Immature natural killer cell (primary cell): ENCODE data around the gene ADAT2. TPM values are rescaled to one million over a fixed set of nuclear protein-coding genes. Genes with fewer than 3 reads are reported as not detected.

Experiments
- DNase-seq, 3 donors: peaks; one replicate each; pipeline ENCODE4 v3.0.0; 2022; ENCODE audit warnings: mixed read lengths in 1 of 3
- H3K27ac Mint-ChIP-seq, 6 donors: one replicate each; pipeline ENCODE4 v1.8.0; 2020; ENCODE audit warnings: mixed read lengths in 6 of 6, mild to moderate bottlenecking in 5 of 6, inconsistent platforms in 4 of 6, moderate library complexity in 3 of 6
- H3K27me3 Mint-ChIP-seq, 3 donors: one replicate each; pipeline ENCODE4 v1.8.0; 2020 to 2021; ENCODE audit warnings: low read depth in 3 of 3, mild to moderate bottlenecking in 3 of 3, mixed read lengths in 3 of 3, moderate library complexity in 3 of 3, inconsistent platforms in 1 of 3
- H3K36me3 Mint-ChIP-seq, 3 donors: one replicate each; pipeline ENCODE4 v1.8.0; 2020; ENCODE audit warnings: mixed read lengths in 3 of 3, inconsistent platforms in 2 of 3, mild to moderate bottlenecking in 2 of 3
- H3K4me1 Mint-ChIP-seq, 2 donors: one replicate each; pipeline ENCODE4 v1.8.0; 2020; ENCODE audit warnings: inconsistent platforms in 2 of 2, mild to moderate bottlenecking in 2 of 2, mixed read lengths in 2 of 2, moderate library complexity in 1 of 2
- H3K4me3 Mint-ChIP-seq, 5 donors: one replicate each; pipeline ENCODE4 v1.8.0; 2020; ENCODE audit warnings: mild to moderate bottlenecking in 5 of 5, mixed read lengths in 5 of 5, inconsistent platforms in 3 of 5, moderate library complexity in 3 of 5
- H3K9me3 Mint-ChIP-seq, 6 donors: one replicate each; pipeline ENCODE4 v1.8.0; 2020; ENCODE audit warnings: mild to moderate bottlenecking in 6 of 6, mixed read lengths in 6 of 6, inconsistent platforms in 4 of 6, moderate library complexity in 3 of 6
- polyA plus RNA-seq, 3 donors: library from polyadenylated mRNA; unstranded; fragments of 300-500 nt; fragmentation: Illumina TruSeq; gene quantifications; one replicate each; pipeline ENCODE4 v1.2.3, GENCODE V29; 2021

Gene ADAT2
- polyA plus RNA-seq, 3 donors from 2014 or later: 0.66 to 1.2 TPM; not detected in 1

DNA sequence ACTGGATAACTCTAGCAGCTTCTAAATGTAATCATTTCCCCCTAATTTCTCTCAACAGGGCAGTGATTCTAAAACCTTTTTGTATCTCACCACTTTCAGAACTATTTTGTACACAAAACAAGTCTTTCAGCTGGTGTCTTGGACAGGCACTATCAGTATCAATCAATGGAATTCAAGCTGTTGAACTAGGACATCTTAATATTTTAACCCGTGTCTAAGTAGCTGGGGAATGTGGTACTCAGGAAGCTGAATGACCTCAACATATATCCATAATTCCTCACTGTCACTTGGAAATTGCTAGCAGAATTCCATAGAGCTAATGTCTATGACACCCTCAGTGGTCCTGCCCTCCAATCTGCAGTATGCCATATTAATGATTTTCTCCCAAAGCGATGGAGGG, 24.5 kb downstream of the ADAT2 start:
- no peak for DNase-seq
- H3K4me1 Mint-ChIP-seq: no peaks in the 10 kb centered on the region
- no peak overlapping the region for H3K4me3 Mint-ChIP-seq
- no peaks in the 10 kb centered on the region for H3K9me3 Mint-ChIP-seq
- peaks cover 0 to 8% (median 3%) of the 10 kb centered on the region in 3 donors for H3K36me3 Mint-ChIP-seq
- H3K27ac Mint-ChIP-seq: no peak overlapping the region
- no peaks in the 10 kb centered on the region for H3K27me3 Mint-ChIP-seq

- Mint-ChIP-seq H3K27ac (no peak overlapping the region), H3K4me1 (no peaks in the 10 kb centered on the region), H3K4me3 (no peak overlapping the region), H3K36me3 (peaks cover 0 to 6% (median 0%) of the 10 kb centered on the region in 3 donors), H3K9me3 (no peaks in the 10 kb centered on the region), H3K27me3 (no peaks in the 10 kb centered on the region)
- DNase-seq: no peak
Measured at GRCh38 chr6:143419526-143419925, 31.0 kb downstream of the ADAT2 start.

GRCh38 chr6:143414769-143415168, 35.7 kb downstream of the ADAT2 start:
- DNase-seq: no peak
- Mint-ChIP-seq H3K4me3 (no peak overlapping the region), H3K36me3 (peaks cover 0 to 3% (median 0%) of the 10 kb centered on the region in 3 donors), H3K27me3 (peaks cover 0 to 4% (median 4%) of the 10 kb centered on the region in 3 donors), H3K27ac (no peak overlapping the region), H3K9me3 (no peaks in the 10 kb centered on the region), H3K4me1 (no peaks in the 10 kb centered on the region)

DNA sequence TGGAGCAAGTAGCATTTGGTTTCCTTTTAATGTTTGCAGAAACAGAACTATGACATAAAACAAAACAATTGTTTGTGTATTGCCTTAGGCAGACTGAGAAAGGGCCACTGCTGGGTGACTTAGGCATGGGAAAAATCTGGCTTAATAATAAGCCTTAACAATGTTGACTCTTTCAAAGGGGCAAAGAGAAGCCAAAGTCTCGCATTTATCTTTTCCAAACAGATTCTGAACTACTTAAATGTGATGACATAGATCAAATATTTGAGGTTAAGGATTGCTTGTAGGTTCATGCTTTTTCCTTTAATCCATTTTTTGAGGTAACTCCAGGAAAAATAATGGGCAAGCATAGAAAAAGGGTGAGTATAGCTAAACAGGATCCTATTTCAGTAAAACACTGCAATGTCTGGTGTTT, 39.6 kb downstream of the ADAT2 start:
- H3K27ac Mint-ChIP-seq: no peak overlapping the region
- peaks cover 0 to 5% (median 0%) of the 10 kb centered on the region in 3 donors for H3K36me3 Mint-ChIP-seq
- H3K4me3 Mint-ChIP-seq: no peak overlapping the region
- H3K9me3 Mint-ChIP-seq: no peaks in the 10 kb centered on the region
- peaks cover 2 to 6% (median 4%) of the 10 kb centered on the region in 3 donors for H3K27me3 Mint-ChIP-seq
- no peaks in the 10 kb centered on the region for H3K4me1 Mint-ChIP-seq
- DNase-seq: no peak

DNA sequence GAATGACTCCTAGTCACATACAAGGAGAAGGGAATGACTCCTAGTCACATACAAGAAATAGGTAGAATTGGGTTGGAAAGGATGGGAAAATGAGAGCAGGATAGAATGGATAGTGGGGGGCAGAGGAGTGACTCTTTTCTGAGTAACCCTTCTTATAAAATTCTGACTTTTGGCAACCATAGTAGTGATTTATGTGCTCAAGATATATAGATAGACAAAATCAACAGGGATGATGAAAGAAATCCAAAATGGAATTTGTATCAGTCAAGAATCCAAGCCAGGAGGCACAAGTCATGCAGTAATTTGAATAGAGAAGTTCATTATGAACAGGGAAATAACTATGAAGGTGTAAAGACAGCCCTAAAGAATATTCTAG, 41.7 kb downstream of the ADAT2 start:
- no peak for DNase-seq
- Mint-ChIP-seq H3K36me3 (peaks cover 0 to 5% (median 0%) of the 10 kb centered on the region in 3 donors), H3K4me3 (no peak overlapping the region), H3K9me3 (no peaks in the 10 kb centered on the region), H3K27me3 (peaks cover 2 to 6% (median 4%) of the 10 kb centered on the region in 3 donors), H3K27ac (no peak overlapping the region), H3K4me1 (no peaks in the 10 kb centered on the region)

DNA sequence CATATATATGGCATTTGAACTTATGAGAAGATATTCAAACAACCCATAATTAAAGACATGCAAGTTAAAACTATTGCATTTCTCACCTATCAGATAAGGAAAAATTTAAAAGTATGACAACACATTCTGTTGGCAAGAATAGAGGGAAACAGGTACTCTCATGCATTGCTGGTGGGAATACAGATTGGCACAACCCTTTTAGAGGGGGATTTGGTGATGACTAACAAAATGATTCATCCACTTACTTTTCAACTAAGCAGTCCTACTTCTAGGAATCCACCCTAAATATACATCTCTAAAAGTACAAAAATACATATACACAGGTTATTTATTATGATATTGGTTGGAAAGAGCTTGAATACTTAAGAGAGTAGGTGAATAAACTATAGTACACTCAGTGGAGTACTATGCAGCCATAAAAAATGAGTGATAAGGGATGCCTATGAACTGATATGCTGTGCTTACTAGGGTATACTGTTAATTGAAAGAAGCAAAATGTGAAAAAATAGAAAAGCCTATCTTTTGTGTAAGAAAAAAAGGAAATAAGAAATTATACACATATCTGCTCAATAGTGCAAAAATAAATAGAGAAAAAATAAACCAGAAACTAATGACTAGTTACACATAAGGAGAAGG, 42.2 kb downstream of the ADAT2 start:
- H3K4me3 Mint-ChIP-seq: no peak overlapping the region
- no peaks in the 10 kb centered on the region for H3K9me3 Mint-ChIP-seq
- peaks cover 0 to 5% (median 0%) of the 10 kb centered on the region in 3 donors for H3K36me3 Mint-ChIP-seq
- peaks cover 2 to 6% (median 4%) of the 10 kb centered on the region in 3 donors for H3K27me3 Mint-ChIP-seq
- no peaks in the 10 kb centered on the region for H3K4me1 Mint-ChIP-seq
- DNase-seq: no peak
- no peak overlapping the region for H3K27ac Mint-ChIP-seq

DNA sequence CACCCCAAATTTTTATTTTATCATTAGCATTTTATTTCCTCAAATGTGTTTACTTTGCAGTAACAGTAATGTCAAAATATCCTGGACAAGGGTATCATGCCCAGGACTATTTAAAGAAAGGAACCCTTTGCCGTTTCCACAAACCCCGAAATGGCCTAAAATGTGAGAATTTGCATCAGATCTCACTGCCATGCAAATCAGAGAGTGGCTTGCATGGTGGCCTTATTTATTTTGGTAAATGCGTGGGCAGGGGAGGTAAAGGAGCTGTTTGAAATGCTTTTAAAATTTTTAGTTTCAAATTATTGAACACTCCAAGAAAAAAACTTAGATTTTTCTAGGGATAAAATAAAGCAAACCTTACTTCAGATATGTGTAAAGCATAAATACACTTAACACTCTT, 43.8 kb downstream of the ADAT2 start:
- no peak overlapping the region for H3K27ac Mint-ChIP-seq

DNA sequence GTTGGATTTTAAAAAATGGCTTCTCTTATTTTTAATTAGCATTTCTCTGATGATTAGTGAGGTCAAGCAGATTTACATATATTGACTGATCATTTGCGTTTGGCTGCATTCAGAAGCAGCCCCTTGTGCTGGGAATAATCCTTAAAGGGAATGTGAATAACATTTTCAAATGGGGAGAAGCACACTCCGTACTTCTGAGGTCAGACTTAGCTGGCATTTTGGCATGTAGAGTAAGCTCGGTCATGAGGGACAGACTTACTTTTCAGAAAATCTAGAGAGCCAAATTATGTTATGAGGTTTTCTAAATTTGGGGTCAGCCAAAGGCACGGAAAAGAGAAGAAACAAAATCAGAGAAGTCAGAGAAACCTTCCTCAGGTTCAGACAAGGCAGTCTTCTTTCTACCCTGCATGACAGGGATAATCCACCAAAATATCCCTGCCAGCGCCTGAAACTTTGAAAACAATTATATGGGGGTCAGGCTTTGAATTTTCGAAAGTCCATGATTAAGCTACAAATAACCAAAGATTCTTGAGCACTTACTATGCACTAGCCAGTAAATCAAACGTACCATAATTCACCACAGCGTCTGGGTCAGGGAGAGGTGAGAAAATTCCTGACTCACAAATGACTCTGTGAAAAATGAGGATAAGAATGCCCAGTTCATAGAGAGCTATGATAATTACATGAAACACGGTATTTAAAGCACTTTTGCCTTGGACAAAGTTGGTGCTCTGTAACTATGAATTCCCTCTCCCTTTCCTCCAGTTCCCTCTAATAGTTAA, 44.9 kb downstream of the ADAT2 start:
- DNase-seq: no peak
- Mint-ChIP-seq H3K27ac (no peak overlapping the region), H3K36me3 (peaks cover 0 to 5% (median 0%) of the 10 kb centered on the region in 3 donors), H3K4me1 (peaks cover 7 to 13% of the 10 kb centered on the region in 2 donors), H3K9me3 (no peaks in the 10 kb centered on the region), H3K27me3 (peaks cover 0 to 2% (median 2%) of the 10 kb centered on the region in 3 donors), H3K4me3 (no peak overlapping the region)

More for the DNA sequence above, 43.8 kb downstream of the ADAT2 start:
- Mint-ChIP-seq H3K27me3 (peaks cover 0 to 3% (median 2%) of the 10 kb centered on the region in 3 donors), H3K4me3 (no peak overlapping the region), H3K4me1 (peaks cover 0 to 2% of the 10 kb centered on the region in 2 donors), H3K9me3 (no peaks in the 10 kb centered on the region), H3K36me3 (peaks cover 0 to 5% (median 0%) of the 10 kb centered on the region in 3 donors)
- no peak for DNase-seq

DNA sequence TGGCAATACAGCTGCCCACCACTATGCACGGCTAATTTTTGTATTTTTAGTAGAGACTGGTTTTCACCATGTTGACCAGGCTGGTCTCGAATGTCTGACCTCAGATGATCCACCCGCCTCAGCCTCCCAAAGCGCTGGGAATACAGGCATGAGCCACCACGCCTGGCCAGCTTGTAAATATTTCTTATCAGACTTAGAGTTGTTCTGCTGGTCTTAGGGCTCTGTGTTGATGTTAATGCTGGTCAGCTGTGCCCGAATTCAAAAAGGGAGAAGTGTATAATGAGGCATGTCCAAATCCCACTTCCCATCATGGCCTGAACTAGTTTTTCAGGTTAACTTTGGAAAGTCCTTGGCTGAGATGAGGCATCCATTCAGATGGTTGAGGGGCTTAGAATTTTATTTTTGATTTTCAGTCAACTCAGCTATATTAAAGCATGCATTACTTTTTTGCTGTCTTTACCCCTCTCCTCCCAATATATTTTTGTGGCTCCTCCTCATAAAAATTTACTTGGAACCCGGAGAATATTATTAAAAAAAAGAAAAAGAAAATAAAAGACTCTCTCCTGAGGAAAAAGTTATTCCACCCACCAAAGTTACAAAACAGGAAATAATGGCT, 47.7 kb downstream of the ADAT2 start:
- H3K4me1 Mint-ChIP-seq: peaks cover 26 to 40% of the 10 kb centered on the region in 2 donors
- no peak overlapping the region for H3K4me3 Mint-ChIP-seq
- H3K36me3 Mint-ChIP-seq: no peaks in the 10 kb centered on the region
- DNase-seq: no peak
- H3K9me3 Mint-ChIP-seq: no peaks in the 10 kb centered on the region
- H3K27ac Mint-ChIP-seq: no peak overlapping the region
- H3K27me3 Mint-ChIP-seq: peaks cover 0 to 2% (median 0%) of the 10 kb centered on the region in 3 donors

DNA sequence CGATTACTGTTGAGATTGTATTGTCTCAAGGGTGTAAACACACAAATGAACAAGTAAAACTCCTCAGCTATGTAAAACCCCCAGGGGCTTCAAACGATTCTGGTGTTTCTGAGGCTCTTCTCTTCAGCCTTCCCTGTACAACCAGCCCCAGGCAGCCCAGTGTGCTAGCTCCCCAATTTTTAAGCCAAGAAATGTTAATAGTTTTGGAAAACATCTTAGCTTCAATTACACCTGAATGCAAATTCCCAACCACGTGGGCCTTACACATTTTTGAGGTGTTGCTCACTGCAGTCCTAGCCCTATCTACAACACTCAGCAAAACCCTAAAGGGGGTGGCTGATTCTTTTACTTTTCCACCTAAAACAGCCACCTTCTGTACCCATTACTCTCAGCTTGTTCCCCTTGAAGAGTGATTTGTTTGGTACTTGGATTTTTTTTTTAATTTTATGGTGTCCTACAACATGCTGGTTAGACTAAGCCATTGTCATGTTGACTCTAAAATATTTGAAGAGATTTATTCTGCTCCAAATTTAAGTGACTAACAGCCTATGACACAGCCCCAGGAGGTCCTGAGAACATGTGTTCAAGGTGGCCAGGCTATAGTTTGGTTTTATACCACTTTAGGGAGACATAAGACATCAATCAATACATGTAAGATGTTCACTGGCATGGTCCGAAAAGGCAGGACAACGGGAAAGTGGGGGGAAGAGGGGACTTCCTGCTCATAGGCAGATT, 48.7 kb downstream of the ADAT2 start:
- Mint-ChIP-seq H3K9me3 (no peaks in the 10 kb centered on the region), H3K4me1 (peaks cover 36 to 50% of the 10 kb centered on the region in 2 donors), H3K27ac (no peak overlapping the region), H3K4me3 (no peak overlapping the region), H3K36me3 (no peaks in the 10 kb centered on the region), H3K27me3 (peaks cover 0 to 6% (median 4%) of the 10 kb centered on the region in 3 donors)
- DNase-seq: no peak

- H3K27me3 Mint-ChIP-seq: peaks cover 0 to 4% (median 4%) of the 10 kb centered on the region in 3 donors
- peaks cover 43 to 57% of the 10 kb centered on the region in 2 donors for H3K4me1 Mint-ChIP-seq
- no peaks in the 10 kb centered on the region for H3K9me3 Mint-ChIP-seq
- DNase-seq: no peak
- H3K36me3 Mint-ChIP-seq: no peaks in the 10 kb centered on the region
- H3K4me3 Mint-ChIP-seq: no peak overlapping the region
- peak overlapping the region in 2 of 6 donors; percentile 45 to 54 for H3K27ac Mint-ChIP-seq
Measured at GRCh38 chr6:143401068-143401446, 49.4 kb downstream of the ADAT2 start.

- Mint-ChIP-seq H3K4me1 (peaks cover 47 to 63% of the 10 kb centered on the region in 2 donors), H3K36me3 (no peaks in the 10 kb centered on the region), H3K9me3 (no peaks in the 10 kb centered on the region), H3K27ac (peak overlapping the region; percentile 45 to 67 (median 64)), H3K4me3 (peak overlapping the region in 2 of 5 donors; percentile 23 to 48), H3K27me3 (peaks cover 0 to 4% (median 4%) of the 10 kb centered on the region in 3 donors)
- DNase-seq: peak; percentile 10 to 26 (median 11)
Measured at GRCh38 chr6:143400258-143401067, 50.0 kb downstream of the ADAT2 start.

- Mint-ChIP-seq H3K9me3 (no peaks in the 10 kb centered on the region), H3K27ac (peak overlapping the region; percentile 45 to 67 (median 64)), H3K4me3 (no peak overlapping the region), H3K4me1 (peaks cover 47 to 65% of the 10 kb centered on the region in 2 donors), H3K27me3 (peaks cover 0 to 4% (median 4%) of the 10 kb centered on the region in 3 donors), H3K36me3 (no peaks in the 10 kb centered on the region)
- DNase-seq: no peak
Measured at GRCh38 chr6:143399775-143400174, 50.7 kb downstream of the ADAT2 start.
